ENCODE measurements around the gene FLOT2.
A peak's percentile ranks its signal among the peaks of the same experiment; 100 is the strongest.
"Not testable (repeated sequence)": the region's sequence is repeated elsewhere in the genome, so short reads cannot be mapped to it uniquely, and the experiment has no call there.

FLOT2 gene

DNA sequence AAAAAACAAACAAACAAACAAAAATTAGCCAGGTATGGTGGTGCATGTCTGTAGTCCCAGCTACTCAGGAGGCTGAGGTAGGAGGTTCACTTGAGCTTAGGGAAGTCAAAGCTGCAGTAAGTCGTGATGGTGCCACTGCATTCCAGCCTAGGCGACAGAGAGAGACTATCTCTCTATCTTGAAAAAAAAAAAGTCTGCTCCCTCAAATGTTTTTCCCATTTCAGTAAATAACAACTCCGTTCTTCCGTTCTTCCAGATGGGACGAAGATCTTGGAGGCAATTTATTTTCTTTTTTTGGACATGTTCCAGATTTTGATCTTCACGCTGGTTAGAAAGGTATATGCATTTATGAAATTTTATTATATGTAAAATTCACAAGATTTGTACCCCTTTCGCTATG, 23.7 kb downstream of the FLOT2 start:
- ATAC-seq: no peak
- no peak for DNase-seq

DNA sequence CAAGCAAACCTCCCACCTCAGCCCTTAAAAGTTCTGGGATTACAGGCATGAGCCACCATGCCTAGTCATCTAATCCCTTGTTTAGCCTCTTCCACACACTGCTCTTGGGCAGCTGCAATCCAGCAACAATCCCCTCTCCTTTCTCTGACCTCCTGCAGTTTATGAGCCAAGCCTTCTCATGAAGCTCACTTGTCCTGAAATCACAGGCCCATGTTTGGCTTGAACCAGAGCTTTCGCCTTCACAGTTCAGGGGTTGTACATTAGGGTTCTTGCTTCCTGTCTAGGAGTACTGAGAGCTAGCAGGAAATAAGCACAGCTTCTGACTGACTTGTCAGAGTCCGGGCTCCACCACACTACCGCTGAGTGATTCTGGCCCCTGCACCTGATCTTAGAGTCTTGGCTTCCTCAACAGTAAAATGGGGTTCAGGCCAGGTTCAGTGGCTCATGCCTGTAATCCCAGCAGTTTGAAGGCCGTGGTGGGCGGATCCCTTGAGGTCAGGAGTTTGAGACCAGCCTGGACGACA, 26.4 kb downstream of the FLOT2 start:
- ATAC-seq (peak; percentile 70), DNase-seq (peak; percentile 38)

DNA sequence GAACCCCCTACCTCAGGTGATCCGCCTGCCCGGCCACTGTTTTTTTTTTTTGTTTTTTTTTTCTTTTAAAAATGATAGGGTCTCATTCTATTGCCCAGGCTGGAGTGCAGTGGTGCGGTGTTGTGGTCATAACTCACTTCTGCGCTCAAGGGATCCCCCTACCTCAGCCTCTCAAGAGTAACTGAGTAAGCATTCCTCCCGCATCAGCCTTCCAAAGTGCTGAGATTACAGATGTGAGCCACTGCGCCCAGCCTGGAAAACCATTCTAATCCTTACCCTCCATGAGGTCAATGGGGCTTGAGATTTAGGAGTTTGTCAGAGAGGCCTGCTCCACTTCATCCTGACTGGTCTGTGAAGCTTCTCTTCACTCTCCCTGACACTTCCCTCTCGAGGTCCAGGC, 30.3 kb downstream of the FLOT2 start:
- DNase-seq: no peak
- ATAC-seq: no peak

- no peak for DNase-seq
- no peak for ATAC-seq
Measured at GRCh38 chr17:28865946-28866752, 31.4 kb downstream of the FLOT2 start.

GRCh38 chr17:28864991-28865849, 32.3 kb downstream of the FLOT2 start:
- ATAC-seq: no peak
- no peak for DNase-seq

DNA sequence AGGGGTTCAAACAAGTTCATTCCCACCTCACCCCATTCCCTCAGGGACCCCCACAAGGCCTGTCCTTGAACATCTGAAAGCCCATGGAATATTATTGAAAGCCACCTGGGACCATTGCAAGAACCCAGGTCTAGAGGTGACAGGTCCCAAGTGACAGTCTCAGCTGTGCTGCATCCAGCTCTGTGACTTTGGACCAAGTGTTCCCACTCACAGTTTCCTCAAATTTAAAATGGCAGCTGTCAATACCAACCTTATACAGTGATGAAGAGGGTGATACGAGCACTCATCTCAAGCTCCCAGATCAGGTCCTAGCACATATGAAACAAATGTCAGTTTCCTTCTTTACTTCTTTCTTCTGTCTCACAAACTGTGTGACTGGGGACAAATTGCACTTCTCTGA, 33.6 kb downstream of the FLOT2 start:
- no peak for ATAC-seq
- no peak for DNase-seq

- DNase-seq (no peak), ATAC-seq (no peak)
Measured at GRCh38 chr17:28862561-28862960, 35.0 kb downstream of the FLOT2 start.

GRCh38 chr17:28861393-28862203, 35.9 kb downstream of the FLOT2 start:
- DNase-seq (no peak), ATAC-seq (no peak)

GRCh38 chr17:28860363-28860808, 37.1 kb downstream of the FLOT2 start:
- no peak for ATAC-seq

GRCh38 chr17:28858801-28859355, 38.7 kb downstream of the FLOT2 start:
- ATAC-seq: no peak
- DNase-seq: no peak

More at GRCh38 chr17:28860363-28860808, 37.1 kb downstream of the FLOT2 start:
- no peak for DNase-seq

GRCh38 chr17:28857905-28858800, 39.4 kb downstream of the FLOT2 start:
- DNase-seq: no peak
- no peak for ATAC-seq

DNA sequence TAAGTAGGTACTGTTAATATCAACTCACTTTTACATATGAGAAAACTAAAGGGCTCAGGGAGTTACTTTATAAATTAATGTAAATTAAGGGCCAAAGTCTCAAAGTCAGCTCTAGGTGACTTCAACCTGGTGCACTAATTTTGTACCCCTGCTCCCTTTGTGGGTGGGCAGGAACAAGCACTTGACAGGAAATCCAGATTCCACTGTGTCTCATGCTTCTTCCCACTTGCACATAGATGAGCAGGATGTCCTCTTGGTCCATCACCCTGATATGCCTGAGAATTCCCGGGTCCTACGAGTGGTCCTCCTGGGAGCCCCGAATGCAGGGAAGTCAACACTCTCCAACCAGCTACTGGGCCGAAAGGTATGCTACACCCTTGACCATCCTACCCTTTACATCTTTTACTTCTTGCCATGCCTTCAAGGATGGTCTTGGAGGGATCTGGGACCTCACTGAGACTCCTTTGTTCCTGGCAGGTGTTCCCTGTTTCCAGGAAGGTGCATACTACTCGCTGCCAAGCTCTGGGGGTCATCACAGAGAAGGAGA, 41.4 kb downstream of the FLOT2 start:
- DNase-seq (no peak), ATAC-seq (no peak)

- no peak for DNase-seq
- ATAC-seq: no peak
Measured at GRCh38 chr17:28855336-28855679, 42.2 kb downstream of the FLOT2 start.

DNA sequence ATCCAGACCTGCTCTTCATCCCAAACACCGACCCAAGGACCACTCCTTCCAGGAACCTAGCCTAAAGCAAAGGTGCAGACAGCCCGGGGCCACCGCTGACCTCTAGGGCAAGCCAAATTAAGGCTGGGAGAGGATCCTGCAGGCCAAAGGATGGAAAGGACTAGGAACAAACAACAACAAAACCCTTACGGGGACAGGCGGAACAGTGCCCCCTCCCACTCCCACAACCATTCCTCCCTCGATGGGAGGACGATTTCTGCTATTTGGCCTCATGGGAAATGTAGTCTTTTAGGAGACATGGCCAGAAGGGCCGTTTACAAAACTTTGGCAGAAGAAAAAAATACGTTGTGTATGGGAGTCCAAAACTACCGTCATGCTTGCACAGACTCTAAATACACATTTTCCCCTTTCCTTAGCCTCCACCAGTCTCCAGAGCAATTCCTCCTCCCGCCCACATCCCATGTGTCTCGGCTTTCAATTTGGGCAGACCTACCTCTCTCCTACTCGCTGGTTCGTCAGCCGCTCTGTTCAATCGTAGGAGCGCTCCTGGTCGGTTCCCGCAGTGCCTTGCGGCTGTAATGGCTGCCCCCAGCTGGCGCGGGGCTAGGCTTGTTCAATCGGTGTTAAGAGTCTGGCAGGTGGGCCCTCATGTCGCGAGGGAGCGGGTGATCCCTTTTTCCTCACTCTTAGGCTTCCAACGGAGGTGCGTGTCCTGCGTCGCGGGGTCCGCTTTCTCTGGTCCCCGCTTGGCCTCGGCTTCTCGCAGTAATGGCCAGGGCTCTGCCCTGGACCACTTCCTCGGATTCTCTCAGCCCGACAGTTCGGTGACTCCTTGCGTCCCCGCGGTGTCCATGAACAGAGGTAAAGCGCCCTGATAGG, 42.8 kb downstream of the FLOT2 start, which contains the start of gene ERAL1:
Gene ERAL1 (plus strand): TSS at position 560 of the 879 bp plus-strand sequence. CDS start 19 bp downstream, at position 579.
- peak; percentile 99 for ATAC-seq

GRCh38 chr17:28853295-28853694, 44.2 kb downstream of the FLOT2 start:
- no peak for ATAC-seq
- no peak for DNase-seq

More for the DNA sequence above, 42.8 kb downstream of the FLOT2 start, which contains the start of gene ERAL1:
- DNase-seq: peak; percentile 87

DNA sequence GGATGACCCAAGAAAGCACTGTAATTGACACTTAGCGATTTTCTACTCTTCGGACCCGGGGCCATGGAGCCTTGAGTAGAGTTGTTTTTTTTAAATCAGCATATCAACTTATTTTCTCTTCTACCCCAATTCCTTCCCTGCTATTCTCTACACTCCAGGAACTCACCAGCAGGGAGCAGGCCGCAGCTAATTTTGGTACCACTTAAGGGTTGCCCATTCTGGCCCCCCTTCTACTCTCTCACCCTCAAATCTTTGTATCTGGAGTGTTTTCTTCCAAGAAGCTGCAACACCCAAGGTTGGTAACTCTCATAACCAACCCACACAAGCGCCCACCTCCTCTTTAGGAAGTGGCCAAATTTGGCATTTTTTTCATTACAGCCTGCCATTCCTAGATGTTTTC, 48.3 kb downstream of the FLOT2 start:
- peak; percentile 57 for ATAC-seq
- no peak for DNase-seq

DNA sequence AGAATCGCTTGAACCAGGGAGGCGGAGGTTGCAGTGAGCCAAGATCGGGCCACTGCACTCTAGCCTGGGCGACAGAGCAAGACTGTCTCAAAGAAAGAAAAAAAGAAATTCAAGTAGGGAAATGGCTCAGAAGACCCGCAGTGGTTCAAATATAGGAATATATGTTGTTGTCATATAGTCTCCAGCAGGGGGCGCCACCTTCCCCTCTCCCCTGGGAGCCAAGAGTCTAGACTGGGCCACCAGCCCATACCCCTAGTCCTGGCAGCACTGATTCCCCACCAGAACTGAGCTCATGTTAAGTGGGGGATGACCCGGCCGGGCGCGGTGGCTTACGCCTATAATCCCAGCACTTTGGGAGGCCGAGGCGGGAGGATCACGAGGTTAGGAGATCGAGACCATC, 48.9 kb downstream of the FLOT2 start:
- DNase-seq (peak; percentile 80), ATAC-seq (peak; percentile 63)

- not testable (repeated sequence) for ATAC-seq, DNase-seq
Measured at GRCh38 chr17:28846699-28847098, 50.8 kb downstream of the FLOT2 start.

DNA sequence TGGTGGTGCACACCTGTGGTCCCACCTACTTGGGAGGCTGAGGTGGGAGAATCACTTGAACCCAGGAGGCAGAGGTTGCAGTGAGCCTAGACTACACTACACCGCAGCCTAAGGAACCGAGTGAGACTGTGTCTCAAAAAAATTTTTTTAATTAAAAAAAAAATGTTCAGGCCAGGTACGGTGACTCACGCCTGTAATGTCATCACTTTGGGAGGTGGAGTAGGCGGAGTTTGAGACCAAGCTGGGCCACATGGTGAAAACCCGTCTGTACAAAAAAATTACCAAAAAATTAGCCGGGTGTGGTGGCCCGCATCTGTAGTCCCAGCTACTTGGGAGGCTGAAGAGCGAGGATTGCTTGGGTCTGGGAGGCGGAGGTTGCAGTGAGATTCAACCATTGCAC, 51.3 kb downstream of the FLOT2 start:
- ATAC-seq (no peak), DNase-seq (no peak)
